ENCODE data around the gene TCEAL4. TPM values are rescaled to one million over a fixed set of nuclear protein-coding genes. Genes with fewer than 3 reads are reported as not detected.

The TCEAL4 gene
- polyA plus RNA-seq: 10 to 100 TPM in 1 of 3 donors, 1 to 10 TPM in 2; 1.6 to 10.8 (median 4.8) TPM

- Mint-ChIP-seq H3K4me1 (peaks cover 5 to 12% of the 10 kb centered on the region in 2 donors), H3K9me3 (peaks cover 0 to 5% (median 0%) of the 10 kb centered on the region in 6 donors), H3K4me3 (peak within 1 kb of the TSS; percentile 80 to 91 (median 83)), H3K27me3 (ENCODE audit: low read depth in 3 of 3) (peaks cover 4 to 18% (median 7%) of the 10 kb centered on the region in 3 donors), H3K27ac (peak within 1 kb of the TSS in 2 of 6 donors; percentile 79 to 88), H3K36me3 (no peaks in the 10 kb centered on the region)
- peak in 2 of 3 donors; percentile 3 to 11 for DNase-seq
Observed at GRCh38 chrX:103585411-103586313, at the start of gene TCEAL4. Gene TCEAL4, plus strand, starts transcription at chrX:103585515. Its CDS starts 1,161 bp downstream, at chrX:103586676.

- no peak for DNase-seq
- H3K36me3 Mint-ChIP-seq: no peaks in the 10 kb centered on the region
- no peaks in the 10 kb centered on the region for H3K9me3 Mint-ChIP-seq
- H3K27me3 Mint-ChIP-seq (ENCODE audit: low read depth in 3 of 3): peaks cover 2 to 3% (median 2%) of the 10 kb centered on the region in 3 donors
- no peak overlapping the region for H3K4me3 Mint-ChIP-seq
- H3K4me1 Mint-ChIP-seq: peaks cover 4 to 5% of the 10 kb centered on the region in 2 donors
- H3K27ac Mint-ChIP-seq: no peak overlapping the region
Observed at GRCh38 chrX:103536071-103536470, 49.2 kb upstream of the TCEAL4 start.

GRCh38 chrX:103536732-103537131 lies 48.6 kb upstream of the TCEAL4 start:
- no peak for DNase-seq
- H3K27ac Mint-ChIP-seq: no peak overlapping the region
- H3K4me1 Mint-ChIP-seq: peaks cover 4 to 5% of the 10 kb centered on the region in 2 donors
- no peaks in the 10 kb centered on the region for H3K36me3 Mint-ChIP-seq
- H3K27me3 Mint-ChIP-seq (ENCODE audit: low read depth in 3 of 3): peaks cover 2 to 5% (median 2%) of the 10 kb centered on the region in 3 donors
- H3K4me3 Mint-ChIP-seq: no peak overlapping the region
- no peaks in the 10 kb centered on the region for H3K9me3 Mint-ChIP-seq

- Mint-ChIP-seq H3K36me3 (no peaks in the 10 kb centered on the region), H3K4me3 (no peak overlapping the region), H3K9me3 (no peaks in the 10 kb centered on the region), H3K27ac (no peak overlapping the region), H3K4me1 (peaks cover 4 to 5% of the 10 kb centered on the region in 2 donors), H3K27me3 (ENCODE audit: low read depth in 3 of 3) (peaks cover 0 to 6% (median 2%) of the 10 kb centered on the region in 3 donors)
- no peak for DNase-seq
Observed at GRCh38 chrX:103537871-103538387, 47.4 kb upstream of the TCEAL4 start.

GRCh38 chrX:103538728-103539127 lies 46.6 kb upstream of the TCEAL4 start:
- peaks cover under 1% of the 10 kb centered on the region in 2 donors for H3K4me1 Mint-ChIP-seq
- DNase-seq: no peak
- peaks cover 0 to 3% (median 1%) of the 10 kb centered on the region in 3 donors for H3K27me3 Mint-ChIP-seq (ENCODE audit: low read depth in 3 of 3)
- H3K9me3 Mint-ChIP-seq: no peaks in the 10 kb centered on the region
- H3K36me3 Mint-ChIP-seq: no peaks in the 10 kb centered on the region
- H3K4me3 Mint-ChIP-seq: no peak overlapping the region
- H3K27ac Mint-ChIP-seq: no peak overlapping the region

GRCh38 chrX:103539695-103540094 lies 45.6 kb upstream of the TCEAL4 start:
- Mint-ChIP-seq H3K27ac (no peak overlapping the region), H3K27me3 (ENCODE audit: low read depth in 3 of 3) (peaks cover 0 to 5% (median 2%) of the 10 kb centered on the region in 3 donors), H3K9me3 (no peaks in the 10 kb centered on the region), H3K4me3 (no peak overlapping the region), H3K4me1 (no peaks in the 10 kb centered on the region), H3K36me3 (no peaks in the 10 kb centered on the region)
- no peak for DNase-seq

GRCh38 chrX:103540145-103540544 lies 45.2 kb upstream of the TCEAL4 start:
- no peak overlapping the region for H3K27ac Mint-ChIP-seq
- no peaks in the 10 kb centered on the region for H3K4me1 Mint-ChIP-seq
- no peak overlapping the region for H3K4me3 Mint-ChIP-seq
- no peak for DNase-seq
- H3K36me3 Mint-ChIP-seq: no peaks in the 10 kb centered on the region
- H3K27me3 Mint-ChIP-seq (ENCODE audit: low read depth in 3 of 3): peaks cover 0 to 7% (median 3%) of the 10 kb centered on the region in 3 donors
- no peaks in the 10 kb centered on the region for H3K9me3 Mint-ChIP-seq

GRCh38 chrX:103549916-103550315 lies 35.4 kb upstream of the TCEAL4 start:
- Mint-ChIP-seq H3K9me3 (no peaks in the 10 kb centered on the region), H3K27me3 (ENCODE audit: low read depth in 3 of 3) (peaks cover 4 to 8% (median 5%) of the 10 kb centered on the region in 3 donors), H3K27ac (no peak overlapping the region), H3K36me3 (no peaks in the 10 kb centered on the region), H3K4me3 (no peak overlapping the region), H3K4me1 (peaks cover 5 to 8% of the 10 kb centered on the region in 2 donors)
- DNase-seq: no peak

GRCh38 chrX:103550415-103551051 lies 34.8 kb upstream of the TCEAL4 start:
- no peak overlapping the region for H3K27ac Mint-ChIP-seq
- H3K27me3 Mint-ChIP-seq (ENCODE audit: low read depth in 3 of 3): peaks cover 0 to 8% (median 3%) of the 10 kb centered on the region in 3 donors
- peaks cover 6 to 10% of the 10 kb centered on the region in 2 donors for H3K4me1 Mint-ChIP-seq
- no peak for DNase-seq
- H3K9me3 Mint-ChIP-seq: no peaks in the 10 kb centered on the region
- no peaks in the 10 kb centered on the region for H3K36me3 Mint-ChIP-seq
- H3K4me3 Mint-ChIP-seq: no peak overlapping the region

GRCh38 chrX:103552236-103552635 lies 33.1 kb upstream of the TCEAL4 start:
- no peak for DNase-seq
- Mint-ChIP-seq H3K27ac (no peak overlapping the region), H3K4me1 (peaks cover 6 to 10% of the 10 kb centered on the region in 2 donors), H3K36me3 (no peaks in the 10 kb centered on the region), H3K9me3 (no peaks in the 10 kb centered on the region), H3K4me3 (no peak overlapping the region), H3K27me3 (ENCODE audit: low read depth in 3 of 3) (peaks cover 3 to 11% (median 3%) of the 10 kb centered on the region in 3 donors)

GRCh38 chrX:103554687-103555424 lies 30.5 kb upstream of the TCEAL4 start:
- Mint-ChIP-seq H3K27me3 (ENCODE audit: low read depth in 3 of 3) (peaks cover 3 to 18% (median 5%) of the 10 kb centered on the region in 3 donors), H3K4me3 (peak overlapping the region; percentile 79 to 86 (median 82)), H3K9me3 (no peaks in the 10 kb centered on the region), H3K36me3 (no peaks in the 10 kb centered on the region), H3K27ac (peak overlapping the region in 5 of 6 donors; percentile 19 to 83 (median 78)), H3K4me1 (peaks cover 6 to 10% of the 10 kb centered on the region in 2 donors)
- DNase-seq: peak; percentile 28 to 54 (median 52)

- Mint-ChIP-seq H3K9me3 (no peaks in the 10 kb centered on the region), H3K27me3 (ENCODE audit: low read depth in 3 of 3) (peaks cover 3 to 18% (median 6%) of the 10 kb centered on the region in 3 donors), H3K27ac (no peak overlapping the region), H3K36me3 (no peaks in the 10 kb centered on the region), H3K4me3 (no peak overlapping the region), H3K4me1 (peaks cover 6 to 10% of the 10 kb centered on the region in 2 donors)
- DNase-seq: no peak
Observed at GRCh38 chrX:103556963-103557612, 28.2 kb upstream of the TCEAL4 start.

GRCh38 chrX:103560256-103560655 lies 25.1 kb upstream of the TCEAL4 start:
- DNase-seq: no peak
- Mint-ChIP-seq H3K4me1 (no peaks in the 10 kb centered on the region), H3K27ac (no peak overlapping the region), H3K36me3 (no peaks in the 10 kb centered on the region), H3K27me3 (ENCODE audit: low read depth in 3 of 3) (peaks cover 0 to 21% (median 6%) of the 10 kb centered on the region in 3 donors), H3K9me3 (no peaks in the 10 kb centered on the region), H3K4me3 (no peak overlapping the region)

Data from immature natural killer cell (primary cell).